ENCODE results near the gene HGS. TPM values are rescaled to one million over a fixed set of nuclear protein-coding genes. Genes with fewer than 3 reads are reported as not detected.

The HGS gene
- polyA plus RNA-seq, 3 donors: 19.3 to 200 (median 28.0) TPM

DNA sequence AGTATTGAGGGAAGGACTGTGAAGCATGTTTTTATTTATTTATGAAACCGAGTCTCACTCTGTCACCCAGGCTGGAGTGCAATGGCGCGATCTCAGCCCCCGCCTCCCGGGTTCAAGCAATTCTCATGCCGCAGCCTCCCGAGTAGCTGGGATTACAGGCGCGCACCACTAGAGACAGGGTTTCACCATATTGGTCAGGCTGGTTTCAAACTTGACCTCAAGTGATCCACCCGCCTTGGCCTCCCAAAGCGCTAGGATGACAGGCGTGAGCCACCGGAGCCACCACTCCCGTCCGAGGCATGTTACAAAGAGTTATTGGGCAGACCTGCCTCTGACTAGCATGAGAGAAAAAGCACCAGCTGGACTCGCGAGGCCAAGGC lies 22.4 kb downstream of the HGS start:
- no peak for DNase-seq
- Mint-ChIP-seq H3K4me1 (peaks cover 40% of the 10 kb centered on the region), H3K9me3 (no peaks in the 10 kb centered on the region), H3K27me3 (ENCODE audit: low read depth in 3 of 3) (peaks cover 0 to 15% (median 8%) of the 10 kb centered on the region in 3 donors), H3K27ac (no peak overlapping the region), H3K36me3 (peaks cover 25 to 44% of the 10 kb centered on the region in 2 donors), H3K4me3 (no peak overlapping the region)
- H2AFZ ChIP-seq (ENCODE audit: insufficient read depth, low read depth, low read length, poor library complexity, severe bottlenecking): no peak overlapping the region
- intact Hi-C loops (cut with micrococcal nuclease): no loop called here
- peaks cover 20 to 33% of the 10 kb centered on the region in 2 donors for H3K36me3 ChIP-seq (replicated peaks in 1 of 2; ENCODE audit: control insufficient read depth in 1 of 2, insufficient read depth in 2 of 2, low read length in 2 of 2)
- 98% methylated on average over 17 of the region's 17 CpGs for WGBS (ENCODE audit: insufficient coverage)
- peaks cover 15% of the 10 kb centered on the region for H4K20me1 ChIP-seq (ENCODE audit: insufficient read depth, low read length)
- TF ChIP-seq, protein P1, sequence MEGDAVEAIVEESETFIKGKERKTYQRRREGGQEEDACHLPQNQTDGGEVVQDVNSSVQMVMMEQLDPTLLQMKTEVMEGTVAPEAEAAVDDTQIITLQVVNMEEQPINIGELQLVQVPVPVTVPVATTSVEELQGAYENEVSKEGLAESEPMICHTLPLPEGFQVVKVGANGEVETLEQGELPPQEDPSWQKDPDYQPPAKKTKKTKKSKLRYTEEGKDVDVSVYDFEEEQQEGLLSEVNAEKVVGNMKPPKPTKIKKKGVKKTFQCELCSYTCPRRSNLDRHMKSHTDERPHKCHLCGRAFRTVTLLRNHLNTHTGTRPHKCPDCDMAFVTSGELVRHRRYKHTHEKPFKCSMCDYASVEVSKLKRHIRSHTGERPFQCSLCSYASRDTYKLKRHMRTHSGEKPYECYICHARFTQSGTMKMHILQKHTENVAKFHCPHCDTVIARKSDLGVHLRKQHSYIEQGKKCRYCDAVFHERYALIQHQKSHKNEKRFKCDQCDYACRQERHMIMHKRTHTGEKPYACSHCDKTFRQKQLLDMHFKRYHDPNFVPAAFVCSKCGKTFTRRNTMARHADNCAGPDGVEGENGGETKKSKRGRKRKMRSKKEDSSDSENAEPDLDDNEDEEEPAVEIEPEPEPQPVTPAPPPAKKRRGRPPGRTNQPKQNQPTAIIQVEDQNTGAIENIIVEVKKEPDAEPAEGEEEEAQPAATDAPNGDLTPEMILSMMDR (IDR thresholded peaks at IDR 0.05): no peak
- no peak overlapping the region for H3K4me2 ChIP-seq (replicated peaks; ENCODE audit: extremely low read depth, low read length, poor library complexity, severe bottlenecking)
- peaks cover 37 to 48% of the 10 kb centered on the region in 2 donors for H3K4me1 ChIP-seq (ENCODE audit: control insufficient read depth in 1 of 2, insufficient read depth in 2 of 2, low read length in 2 of 2)
- H3K79me2 ChIP-seq (ENCODE audit: insufficient read depth, low read length): peaks cover 38% of the 10 kb centered on the region
- no peaks in the 10 kb centered on the region for H3K9me3 ChIP-seq (replicated peaks in 1 of 2; ENCODE audit: control insufficient read depth in 1 of 2, insufficient read depth in 1 of 2, low read length in 2 of 2)
- no peak overlapping the region for H3K9ac ChIP-seq (ENCODE audit: insufficient read depth, low read length, poor library complexity, severe bottlenecking)
- H3K27me3 ChIP-seq (ENCODE audit: control insufficient read depth in 2 of 2, insufficient read depth in 2 of 2, low read length in 2 of 2): peaks cover 0 to 7% of the 10 kb centered on the region in 2 donors
- H3K27ac ChIP-seq (ENCODE audit: low read depth in 1 of 2, low read length in 2 of 2): no peak overlapping the region
- no peak overlapping the region for H3K4me3 ChIP-seq (replicated peaks in 1 of 3; ENCODE audit: low read depth in 2 of 3, low read length in 3 of 3)

DNA sequence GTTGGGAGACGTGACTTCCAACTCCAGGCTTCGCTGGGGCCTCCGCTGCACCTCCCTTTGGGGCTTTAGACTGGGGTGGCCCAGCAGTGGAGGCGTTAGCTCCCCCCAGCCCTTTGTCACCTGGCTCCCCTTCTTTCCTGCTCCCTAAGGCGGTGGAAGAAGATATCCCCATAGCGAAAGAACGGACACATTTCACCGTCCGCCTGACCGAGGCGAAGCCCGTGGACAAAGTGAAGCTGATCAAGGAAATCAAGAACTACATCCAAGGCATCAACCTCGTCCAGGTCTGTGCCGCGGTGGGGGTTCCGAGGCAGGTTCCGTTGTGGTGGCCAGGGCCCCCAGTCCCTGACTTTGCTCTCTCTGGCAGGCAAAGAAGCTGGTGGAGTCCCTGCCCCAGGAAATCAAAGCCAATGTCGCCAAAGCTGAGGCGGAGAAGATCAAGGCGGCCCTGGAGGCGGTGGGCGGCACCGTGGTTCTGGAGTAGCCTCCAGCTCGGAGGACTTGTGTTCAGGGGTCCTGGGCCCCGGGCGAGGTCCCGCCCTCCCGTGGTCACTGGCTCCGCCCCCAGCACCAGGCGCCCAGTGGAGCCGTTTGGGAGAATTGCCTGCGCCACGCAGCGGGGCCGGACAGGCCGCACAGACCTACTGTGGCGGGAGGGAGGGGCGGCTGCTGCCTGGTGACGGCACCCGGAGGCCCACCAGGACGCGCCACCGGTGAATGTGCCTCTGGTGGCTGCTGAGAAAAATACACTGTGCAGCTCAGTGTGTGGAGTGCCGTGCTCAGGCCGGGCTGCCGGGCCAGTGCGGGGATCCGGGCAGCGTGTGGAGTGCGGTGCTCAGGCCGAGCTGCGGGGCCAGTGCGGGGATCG lies 23.2 kb downstream of the HGS start:
- DNase-seq: no peak
- TF ChIP-seq, protein P1 (IDR thresholded peaks at IDR 0.05): no peak

More for the DNA sequence above, 23.2 kb downstream of the HGS start:
- Histone ChIP-seq H2AFZ (ENCODE audit: insufficient read depth, low read depth, low read length, poor library complexity, severe bottlenecking) (no peak overlapping the region), H3K9me3 (replicated peaks in 1 of 2; ENCODE audit: control insufficient read depth in 1 of 2, insufficient read depth in 1 of 2, low read length in 2 of 2) (no peaks in the 10 kb centered on the region), H3K36me3 (replicated peaks in 1 of 2; ENCODE audit: control insufficient read depth in 1 of 2, insufficient read depth in 2 of 2, low read length in 2 of 2) (peaks cover 16 to 26% of the 10 kb centered on the region in 2 donors), H3K4me1 (ENCODE audit: control insufficient read depth in 1 of 2, insufficient read depth in 2 of 2, low read length in 2 of 2) (peaks cover 36 to 48% of the 10 kb centered on the region in 2 donors), H3K27ac (ENCODE audit: low read depth in 1 of 2, low read length in 2 of 2) (no peak overlapping the region), H3K27me3 (ENCODE audit: control insufficient read depth in 2 of 2, insufficient read depth in 2 of 2, low read length in 2 of 2) (peaks cover 0 to 8% of the 10 kb centered on the region in 2 donors), H3K4me3 (replicated peaks in 1 of 3; ENCODE audit: low read depth in 2 of 3, low read length in 3 of 3) (no peak overlapping the region), H3K79me2 (ENCODE audit: insufficient read depth, low read length) (peaks cover 30% of the 10 kb centered on the region), H4K20me1 (ENCODE audit: insufficient read depth, low read length) (peaks cover 7% of the 10 kb centered on the region), H3K4me2 (replicated peaks; ENCODE audit: extremely low read depth, low read length, poor library complexity, severe bottlenecking) (no peak overlapping the region), H3K9ac (ENCODE audit: insufficient read depth, low read length, poor library complexity, severe bottlenecking) (no peak overlapping the region)
- Mint-ChIP-seq H3K4me1 (peaks cover 39% of the 10 kb centered on the region), H3K27me3 (ENCODE audit: low read depth in 3 of 3) (peaks cover 0 to 19% (median 12%) of the 10 kb centered on the region in 3 donors), H3K27ac (no peak overlapping the region), H3K36me3 (peaks cover 22 to 40% of the 10 kb centered on the region in 2 donors), H3K4me3 (no peak overlapping the region), H3K9me3 (no peaks in the 10 kb centered on the region)
- intact Hi-C loops (cut with micrococcal nuclease): no loop called here
- 94% methylated on average over 53 of the region's 54 CpGs for WGBS (ENCODE audit: insufficient coverage)
